Stimulated activated CD4-positive, alpha-beta T cell treated with anti-CD3 and anti-CD28 coated beads, Interleukin-4, amount 100 ng/mL, for 24 hours (primary cell): Measurements from ENCODE around the gene GNGT1.

Experiments used
- DNase-seq: peaks from one replicate; pipeline ENCODE4 v3.0.0-alpha.2; 2020

Gene GNGT1

DNA sequence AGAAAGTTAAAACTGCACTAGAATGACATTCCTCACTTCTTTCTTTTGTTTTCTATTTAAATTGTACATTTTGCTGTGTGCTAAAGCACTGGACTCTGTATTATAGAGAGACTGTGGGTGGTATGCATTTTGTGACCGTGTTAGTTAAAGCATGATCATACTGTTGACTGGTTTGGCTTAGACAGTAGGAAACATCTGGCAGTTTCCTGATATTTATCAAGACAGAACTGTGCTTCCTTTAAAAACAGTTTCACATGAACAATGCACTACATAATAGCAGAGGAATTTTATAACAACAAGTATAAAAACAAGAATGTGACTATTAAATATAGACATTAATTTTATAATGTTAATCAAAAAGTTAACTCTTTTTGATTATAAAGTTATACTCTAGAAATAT is 38.3 kb downstream of the GNGT1 start:
- DNase-seq, result no peak

- DNase-seq, result no peak
These were observed 38.7 kb downstream of the GNGT1 start for GRCh38 chr7:93945083-93945482.

- DNase-seq, result no peak
These were observed 39.6 kb downstream of the GNGT1 start for GRCh38 chr7:93945756-93946535.

DNA sequence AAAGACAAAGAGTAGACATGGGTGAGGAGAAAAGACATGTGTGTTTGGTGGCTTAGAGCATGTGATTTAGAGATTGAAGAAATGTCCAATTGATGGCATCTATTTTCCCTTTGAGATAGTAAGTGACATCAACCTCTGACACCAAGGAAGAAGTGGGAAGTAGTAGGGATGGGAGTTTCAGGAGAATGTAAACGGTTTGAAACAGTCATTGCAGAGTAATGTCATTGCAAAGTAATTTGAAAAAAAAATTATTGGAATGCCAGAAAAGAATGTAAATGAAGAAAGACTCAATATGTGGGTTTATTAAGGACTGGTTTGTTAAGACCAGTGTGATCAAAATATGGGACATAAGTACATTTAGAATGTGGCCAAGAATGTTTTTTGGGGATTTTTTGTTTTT is 41.7 kb downstream of the GNGT1 start:
- no peak for DNase-seq

GRCh38 chr7:93948873-93949272 is 42.5 kb downstream of the GNGT1 start:
- no peak for DNase-seq

DNA sequence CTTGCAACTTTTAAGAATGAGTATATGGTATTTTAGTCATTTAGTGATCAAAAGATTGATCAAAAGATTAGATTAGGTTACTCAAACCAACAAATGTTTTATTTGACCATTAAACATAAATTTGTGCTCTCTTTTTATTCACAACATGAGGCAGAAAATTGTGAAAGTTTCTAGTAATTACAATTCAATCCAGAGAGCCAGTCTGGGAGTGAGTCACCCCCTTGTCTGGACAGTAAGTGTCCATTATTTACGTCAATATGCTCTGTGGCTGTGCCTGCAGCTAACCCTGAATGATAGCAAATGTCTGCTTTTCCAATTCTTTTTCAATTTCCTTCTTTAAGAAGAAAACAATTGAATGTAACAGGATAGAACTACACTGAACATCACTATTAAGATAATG is 43.1 kb downstream of the GNGT1 start:
- DNase-seq, result no peak

GRCh38 chr7:93955304-93955703 is 48.9 kb downstream of the GNGT1 start:
- no peak for DNase-seq

DNA sequence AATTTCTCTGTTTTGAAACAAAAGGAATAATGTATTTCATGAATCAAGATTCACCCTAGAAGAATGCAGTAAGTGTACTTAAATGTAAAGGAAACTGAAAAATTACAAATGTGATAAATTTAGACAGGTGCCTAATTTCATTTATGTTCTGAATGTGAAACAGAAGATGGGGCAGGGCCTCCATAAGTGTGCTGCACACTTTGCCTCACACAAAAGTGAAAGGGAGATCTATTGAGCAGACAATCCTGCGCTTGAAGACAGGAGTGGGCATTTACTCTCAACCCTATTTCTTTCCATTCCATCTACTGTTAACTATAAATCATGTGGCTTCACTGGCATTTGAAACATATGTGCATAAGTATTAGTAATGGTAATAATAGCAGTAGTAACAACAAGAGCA is 51.4 kb downstream of the GNGT1 start:
- no peak for DNase-seq

DNA sequence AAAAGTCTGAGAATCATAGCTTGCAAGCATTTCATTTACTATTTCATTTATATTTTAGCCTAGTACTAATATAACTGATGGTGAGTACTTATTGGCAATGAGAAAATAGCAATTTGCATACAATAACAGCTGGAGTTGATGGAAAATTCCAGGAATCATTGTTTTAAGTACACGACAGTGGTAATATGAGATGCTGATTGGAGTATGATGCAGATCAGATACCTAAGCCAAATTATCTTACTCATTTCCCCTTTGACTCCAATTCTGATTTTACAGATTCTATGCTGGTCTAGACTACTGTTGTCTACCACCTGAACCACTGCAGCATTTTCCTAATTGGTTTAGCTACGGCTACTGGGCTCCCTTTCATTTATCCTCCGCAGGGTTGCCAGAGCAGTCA is 51.8 kb downstream of the GNGT1 start:
- no peak for DNase-seq

DNA sequence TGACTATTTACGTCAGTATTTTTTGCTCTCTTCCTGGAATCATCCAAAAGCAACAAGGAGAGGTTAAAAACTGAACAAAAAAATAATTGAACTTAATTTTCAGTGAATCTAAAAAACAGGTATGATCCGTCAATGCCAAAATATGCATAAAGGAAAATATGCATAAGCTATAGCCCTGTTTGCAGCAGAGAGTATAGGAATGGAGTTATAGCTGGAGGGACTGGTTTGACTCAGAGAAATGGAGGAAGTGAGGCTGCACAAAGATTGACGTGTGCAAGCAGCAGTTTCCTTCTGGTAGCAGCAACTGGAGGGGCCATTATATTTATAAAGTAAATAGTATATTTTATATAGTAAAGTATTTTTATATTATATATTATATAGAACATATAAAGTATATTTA is 52.3 kb downstream of the GNGT1 start:
- DNase-seq, result no peak
